Kidney (tissue), 14 donors: Measurements from ENCODE around the gene CST6. TPM values are rescaled to one million over a fixed set of nuclear protein-coding genes. Genes with fewer than 3 reads are reported as not detected.

Source experiments
- DNase-seq, 5 donors: peaks; one replicate each; pipeline ENCODE4 v3.0.0-alpha.2; 2013 to 2020
- FAIRE-seq: peaks from 2 replicates; lab custom pipeline; 2012; peaks lifted over from hg19 to GRCh38; lab: Jason Lieb, UNC
- H3K27ac ChIP-seq, 2 donors: one replicate each; pipeline ENCODE4 v1.7.0; 2013; ENCODE audit warnings: low read depth in 2 of 2, low read length in 2 of 2, inconsistent platforms in 1 of 2
- H3K27me3 ChIP-seq: one replicate; pipeline ENCODE4 v1.7.1; 2013; ENCODE audit warnings: low read length, inconsistent platforms; ENCODE audit not compliant: control insufficient read depth, insufficient read depth
- H3K36me3 ChIP-seq, 3 donors: one replicate each; pipeline versions ENCODE4 v1.7.0 to v1.7.1; 2013; ENCODE audit warnings: low read length in 3 of 3, control low read depth in 1 of 3, inconsistent platforms in 1 of 3; ENCODE audit not compliant: insufficient read depth in 3 of 3, control insufficient read depth in 2 of 3
- H3K4me1 ChIP-seq, 3 donors: one replicate each; pipeline versions ENCODE4 v1.7.0 to v1.7.1; 2013; ENCODE audit warnings: low read length in 3 of 3, inconsistent platforms in 1 of 3, low read depth in 1 of 3; ENCODE audit not compliant: control insufficient read depth in 2 of 3, insufficient read depth in 2 of 3
- H3K4me3 ChIP-seq, 3 donors: one replicate each; pipeline versions ENCODE4 v1.7.0 to v1.8.1; 2013; ENCODE audit warnings: low read length in 3 of 3, control low read depth in 1 of 3, inconsistent platforms in 1 of 3
- H3K9ac ChIP-seq, 3 donors: one replicate each; pipeline versions ENCODE4 v1.7.0 to v1.7.1; 2013; ENCODE audit warnings: low read length in 3 of 3, control low read depth in 1 of 3, inconsistent platforms in 1 of 3
- H3K9me3 ChIP-seq, 3 donors: one replicate each; pipeline versions ENCODE4 v1.7.0 to v1.7.1; 2013; ENCODE audit warnings: low read length in 3 of 3, control low read depth in 1 of 3, inconsistent platforms in 1 of 3; ENCODE audit not compliant: control insufficient read depth in 2 of 3, insufficient read depth in 1 of 3
- intact Hi-C: fragments of 100-400 bp; cut with DNase I; formaldehyde crosslinking; loops from one replicate; pipeline ENCODE4 v1.11.1; 2022
- polyA plus RNA-seq: library from polyadenylated mRNA; stranded (reverse); fragments of 350-450 nt; fragmentation: Illumina TruSeq; extraction: RNeasy Lipid Tissue Mini Kit (QIAGEN cat#74804); gene quantifications from one replicate; pipeline ENCODE4 v1.2.3, GENCODE V29; 2014; ENCODE audit warnings: low read depth, low replicate concordance; ENCODE audit not compliant: insufficient read depth
- total RNA-seq: library from RNA; stranded (reverse); fragmentation: NEBNext Ultra II Directional; extraction: Animal tissue kit (Norgen Biotek cat#: 25700); gene quantifications from one replicate; pipeline ENCODE4 v1.2.1, GENCODE V29; 2021
- TF ChIP-seq, protein P1 (sequence below): IDR thresholded peaks from 3 replicates; pipeline ENCODE4 v1.5.1; 2012; ENCODE audit warnings: mild to moderate bottlenecking, moderate library complexity, borderline replicate concordance; ENCODE audit not compliant: insufficient read depth; ENCODE audit errors: extremely low read depth
- donor health status: control.
- donor health status: control.
- donor health status: control.
- donor health status: control.
- donor health status: control.
- donor health status: DM: yes; HTN: yes; CAD: no.
- donor health status: Normal renal cell carcinoma (clear cell type).

CST6 gene
- total and polyA plus RNA-seq, 2 donors from 2014 or later = 1.2 to 5.9 TPM

- no peak for FAIRE-seq
- Histone ChIP-seq H3K27ac (no peak within 1 kb of the TSS), H3K4me1 (no peaks in the 10 kb centered on the region), H3K36me3 (no peaks in the 10 kb centered on the region), H3K4me3 (no peak within 1 kb of the TSS), H3K27me3 (no peaks in the 10 kb centered on the region), H3K9me3 (no peaks in the 10 kb centered on the region), H3K9ac (no peak within 1 kb of the TSS)
- peak in 1 of 5 donors; percentile 71 for DNase-seq
- intact Hi-C loops = no loop called here
- TF ChIP-seq, protein P1, sequence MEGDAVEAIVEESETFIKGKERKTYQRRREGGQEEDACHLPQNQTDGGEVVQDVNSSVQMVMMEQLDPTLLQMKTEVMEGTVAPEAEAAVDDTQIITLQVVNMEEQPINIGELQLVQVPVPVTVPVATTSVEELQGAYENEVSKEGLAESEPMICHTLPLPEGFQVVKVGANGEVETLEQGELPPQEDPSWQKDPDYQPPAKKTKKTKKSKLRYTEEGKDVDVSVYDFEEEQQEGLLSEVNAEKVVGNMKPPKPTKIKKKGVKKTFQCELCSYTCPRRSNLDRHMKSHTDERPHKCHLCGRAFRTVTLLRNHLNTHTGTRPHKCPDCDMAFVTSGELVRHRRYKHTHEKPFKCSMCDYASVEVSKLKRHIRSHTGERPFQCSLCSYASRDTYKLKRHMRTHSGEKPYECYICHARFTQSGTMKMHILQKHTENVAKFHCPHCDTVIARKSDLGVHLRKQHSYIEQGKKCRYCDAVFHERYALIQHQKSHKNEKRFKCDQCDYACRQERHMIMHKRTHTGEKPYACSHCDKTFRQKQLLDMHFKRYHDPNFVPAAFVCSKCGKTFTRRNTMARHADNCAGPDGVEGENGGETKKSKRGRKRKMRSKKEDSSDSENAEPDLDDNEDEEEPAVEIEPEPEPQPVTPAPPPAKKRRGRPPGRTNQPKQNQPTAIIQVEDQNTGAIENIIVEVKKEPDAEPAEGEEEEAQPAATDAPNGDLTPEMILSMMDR = no peak
Observed at GRCh38 chr11:66026017-66026529, 14.3 kb downstream of the CST6 start, which contains the start of gene CATSPER1. CATSPER1 (minus strand) TSS chr11:66026479; CDS start chr11:66026379, 100 bp downstream.

GRCh38 chr11:66032957-66033735 lies 21.3 kb downstream of the CST6 start:
- Histone ChIP-seq H3K9me3 (no peaks in the 10 kb centered on the region), H3K4me3 (no peak overlapping the region), H3K4me1 (no peaks in the 10 kb centered on the region), H3K9ac (no peak overlapping the region), H3K27me3 (no peaks in the 10 kb centered on the region), H3K36me3 (no peaks in the 10 kb centered on the region), H3K27ac (no peak overlapping the region)
- TF ChIP-seq, protein P1 = no peak
- intact Hi-C loops = no loop called here
- FAIRE-seq (no peak), DNase-seq (no peak)

DNA sequence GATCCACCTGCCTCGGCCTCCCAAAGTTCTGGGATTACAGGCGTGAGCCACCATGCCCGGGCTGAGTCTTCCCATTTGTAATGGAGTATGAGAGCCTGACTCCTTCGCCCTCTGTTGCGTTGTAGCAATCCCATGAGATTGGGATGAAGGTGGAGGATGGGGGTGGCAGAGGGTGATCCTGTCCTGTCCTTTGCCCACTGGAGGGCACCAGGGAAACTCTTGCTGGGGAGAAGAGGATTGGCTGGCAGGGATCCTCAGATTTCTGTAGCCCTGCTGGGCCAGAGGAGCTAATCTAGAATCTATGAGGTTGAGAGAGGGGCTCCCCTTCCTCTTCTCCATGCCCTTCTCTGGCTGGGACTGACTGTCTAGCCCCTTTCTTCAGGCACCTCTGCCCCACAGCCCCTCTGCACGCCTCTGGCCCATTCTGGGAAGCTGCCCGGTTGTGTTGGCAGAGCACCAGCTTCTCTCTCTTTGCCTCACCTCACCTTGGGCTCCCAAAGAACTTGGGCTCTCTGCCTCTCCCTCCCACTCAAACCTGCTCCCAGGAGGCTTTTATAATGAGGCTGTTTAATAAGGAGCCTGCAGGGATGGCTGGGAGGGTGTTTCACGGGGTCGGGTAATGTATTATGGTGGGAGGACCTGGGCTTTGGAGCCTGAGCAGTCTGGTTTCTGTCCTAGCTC lies 24.0 kb downstream of the CST6 start:
- no peak overlapping the region for H3K9ac ChIP-seq
- TF ChIP-seq, protein P1 = no peak

More for the DNA sequence above, 24.0 kb downstream of the CST6 start:
- H3K27ac ChIP-seq = no peak overlapping the region
- no peak for DNase-seq
- FAIRE-seq = no peak
- H3K36me3 ChIP-seq = no peaks in the 10 kb centered on the region
- no peak overlapping the region for H3K4me3 ChIP-seq
- no peaks in the 10 kb centered on the region for H3K27me3 ChIP-seq
- intact Hi-C loops = no loop called here
- no peaks in the 10 kb centered on the region for H3K9me3 ChIP-seq
- H3K4me1 ChIP-seq = no peaks in the 10 kb centered on the region
